B cell (primary cell): ENCODE data around the gene RPL35. TPM values are rescaled to one million over a fixed set of nuclear protein-coding genes. Genes with fewer than 3 reads are reported as not detected.

Source experiments
- ATAC-seq: fragments of 200-7000 bp; cut with Tn5 transposase; one replicate; pipeline ENCODE4 v1.10.0; 2021; ENCODE audit warnings: low read depth, mild to moderate bottlenecking, moderate number of reproducible peaks, moderate library complexity
- CTCF ChIA-PET: fragments of 350-600 bp; sonication (Branson Sonifier 250); formaldehyde crosslinking; loops from one replicate; lab custom pipeline; 2021; ENCODE audit warnings: antibody characterized with exemption, inconsistent platforms; lab: Charles Lee
- POLR2A ChIA-PET: fragments of 350-600 bp; sonication (Branson Sonifier 250); formaldehyde crosslinking; loops from one replicate; lab custom pipeline; 2021; ENCODE audit warnings: antibody characterized with exemption; lab: Charles Lee
- DNase-seq: peaks from one replicate; pipeline ENCODE4 v3.0.0; 2013
- H2AFZ ChIP-seq: 2 replicates; pipeline ENCODE4 v1.6.1; 2012; ENCODE audit warnings: mild to moderate bottlenecking, low read depth, low read length; ENCODE audit not compliant: insufficient read depth, poor library complexity, severe bottlenecking
- H3K27ac ChIP-seq, 2 donors: 1 replicate in 1 of 2; 2 replicates in 1 of 2; pipeline ENCODE4 v1.5.1; 2012 to 2013; ENCODE audit warnings: low read length in 2 of 2, mild to moderate bottlenecking in 2 of 2, moderate library complexity in 1 of 2
- H3K27me3 ChIP-seq, 4 experiments: fragments of 200-600 bp in 1 of 4; sonication (generic) in 1 of 4; replicated peaks in 1 of 4; 1 replicate in 2 of 4; 2 replicates in 2 of 4; pipeline versions ENCODE4 v1.6.1 to v1.7.0; 2013 to 2016; ENCODE audit warnings: low read length in 3 of 4, mild to moderate bottlenecking in 2 of 4, mixed read lengths in 1 of 4, moderate library complexity in 1 of 4; ENCODE audit not compliant: insufficient read depth in 4 of 4, control insufficient read depth in 3 of 4; ENCODE audit errors: control extremely low read depth in 1 of 4
- H3K36me3 ChIP-seq, 2 experiments: replicated peaks in 1 of 2; 1 replicate in 1 of 2; 2 replicates in 1 of 2; pipeline versions ENCODE4 v1.6.1 to v1.7.1; 2013; ENCODE audit warnings: low read length in 1 of 2; ENCODE audit not compliant: insufficient read depth in 2 of 2, control insufficient read depth in 1 of 2; ENCODE audit errors: control extremely low read depth in 1 of 2, extremely low read depth in 1 of 2
- H3K4me1 ChIP-seq, 2 donors: fragments of 200-600 bp in 1 of 2; sonication (generic) in 1 of 2; 1 replicate in 1 of 2; 2 replicates in 1 of 2; pipeline versions ENCODE4 v1.5.1 to v1.6.1; 2013 to 2017; ENCODE audit warnings: low read length in 2 of 2; ENCODE audit not compliant: control insufficient read depth in 2 of 2, insufficient read depth in 2 of 2
- H3K4me2 ChIP-seq: replicated peaks from 2 replicates; pipeline ENCODE3; 2012; ENCODE audit warnings: mild to moderate bottlenecking, low read depth, low read length; ENCODE audit not compliant: poor library complexity, severe bottlenecking
- H3K4me3 ChIP-seq, 5 experiments: fragments of 200-600 bp in 1 of 5; sonication (generic) in 1 of 5; 1 replicate in 3 of 5; 2 replicates in 2 of 5; pipeline versions ENCODE4 v1.5.1 to v1.7.0; 2011 to 2016; ENCODE audit warnings: low read length in 4 of 5, mild to moderate bottlenecking in 4 of 5, low read depth in 2 of 5, control low read depth in 1 of 5, moderate library complexity in 1 of 5; ENCODE audit not compliant: insufficient read depth in 1 of 5; ENCODE audit errors: control extremely low read depth in 1 of 5, extremely low read depth in 1 of 5
- H3K79me2 ChIP-seq: fragments of 200-600 bp; sonication (generic); one replicate; pipeline ENCODE4 v1.6.0; 2016; ENCODE audit warnings: low read length; ENCODE audit not compliant: control insufficient read depth, insufficient read depth
- H3K9ac ChIP-seq: fragments of 200-600 bp; sonication (generic); 2 replicates; pipeline ENCODE4 v1.6.1; 2017; ENCODE audit warnings: mild to moderate bottlenecking, low read length, moderate library complexity
- H3K9me3 ChIP-seq, 3 donors: one replicate each; pipeline versions ENCODE4 v1.6.1 to v1.7.1; 2013; ENCODE audit warnings: low read length in 2 of 3; ENCODE audit not compliant: control insufficient read depth in 2 of 3, insufficient read depth in 1 of 3; ENCODE audit errors: control extremely low read depth in 1 of 3
- H4K20me1 ChIP-seq: 2 replicates; pipeline ENCODE4 v1.6.0; 2012; ENCODE audit warnings: mild to moderate bottlenecking, low read length; ENCODE audit not compliant: insufficient read depth, control insufficient read depth, poor library complexity, severe bottlenecking
- H3K27ac Mint-ChIP-seq: one replicate; pipeline ENCODE4 v1.8.0; 2021; ENCODE audit warnings: mixed read lengths
- H3K27me3 Mint-ChIP-seq: one replicate; pipeline ENCODE4 v1.8.0; 2021; ENCODE audit warnings: mixed read lengths
- H3K4me1 Mint-ChIP-seq: one replicate; pipeline ENCODE4 v1.8.0; 2021; ENCODE audit warnings: mixed read lengths
- H3K4me3 Mint-ChIP-seq: one replicate; pipeline ENCODE4 v1.8.0; 2021; ENCODE audit warnings: mixed read lengths
- H3K9me3 Mint-ChIP-seq: one replicate; pipeline ENCODE4 v1.8.0; 2022; ENCODE audit warnings: mixed read lengths; ENCODE audit not compliant: insufficient read depth
- EZH2 ChIP-seq: IDR thresholded peaks from 2 replicates; pipeline ENCODE4 v1.6.1; 2012; ENCODE audit warnings: borderline replicate concordance, low read depth, mild to moderate bottlenecking, moderate library complexity, low read length; ENCODE audit not compliant: insufficient read depth, poor library complexity, severe bottlenecking
- WGBS: methylation state at CpG from one replicate; pipeline ENCODE4 v1.1.5; 2013; ENCODE audit warnings: missing lambda C conversion rate; ENCODE audit not compliant: insufficient coverage; 5-methylcytosine and 5-hydroxymethylcytosine counted together
- intact Hi-C: fragments of 100-400 bp; cut with micrococcal nuclease; formaldehyde crosslinking; loops from one replicate; pipeline ENCODE4 v1.10.0; 2022
- polyA plus RNA-seq: library from polyadenylated mRNA; depleted of rRNA; stranded (reverse); fragments of >200 nt; gene quantifications from 2 replicates; pipeline ENCODE4 v1.2.3, GENCODE V29; 2012
- total RNA-seq, 2 donors: library from RNA; stranded (reverse); fragments of 120-200 nt in 1 of 2; gene quantifications; 1 replicate in 1 of 2; 2 replicates in 1 of 2; pipeline versions ENCODE4 v1.2.3 to v1.2.4, GENCODE V29; 2013 to 2022
- TF ChIP-seq, protein P1 (sequence below): fragments of 200-600 bp; IDR thresholded peaks from one replicate; pipeline ENCODE4 v1.8.0; 2022; ENCODE audit warnings: antibody characterized with exemption, mild to moderate bottlenecking

Gene RPL35
- total and polyA plus RNA-seq, 2 donors (not counting 1 experiment from before 2014, with no cell fraction given), result 1,609 to 3,858 TPM

DNA sequence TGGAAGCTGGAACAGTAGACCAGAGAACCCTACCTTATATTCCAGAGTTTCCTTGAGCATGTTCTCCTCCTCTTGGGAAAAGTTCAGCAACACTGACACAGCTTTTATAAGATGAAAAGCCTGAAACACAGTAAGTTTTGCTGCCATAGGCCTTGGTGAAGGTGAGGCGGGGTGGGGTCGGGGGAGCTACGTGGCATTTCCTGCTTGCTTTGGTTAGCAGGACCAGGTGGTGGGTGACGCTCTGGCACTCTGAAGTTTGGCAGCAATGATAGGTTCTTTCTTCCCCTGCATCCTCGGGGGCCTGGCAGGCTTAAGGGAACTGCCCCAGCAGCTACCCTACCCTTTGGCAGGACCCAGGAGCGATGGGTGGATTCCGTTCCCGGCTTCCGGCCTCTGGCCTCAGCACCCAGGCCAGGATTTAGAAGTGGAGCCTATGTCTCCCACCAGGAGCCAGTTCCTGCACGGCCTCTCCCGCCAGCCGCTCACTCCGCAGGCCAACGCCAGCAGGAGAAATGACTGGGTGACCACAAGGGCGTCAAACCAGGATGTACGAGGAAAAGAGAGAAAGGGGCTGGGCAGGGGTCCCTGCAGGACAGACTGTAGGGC, 19.5 kb upstream of the RPL35 start:
- H3K36me3 ChIP-seq, result peaks cover 0 to 73% of the 10 kb centered on the region in 2 experiments
- Mint-ChIP-seq H3K27me3 (no peaks in the 10 kb centered on the region), H3K4me1 (no peaks in the 10 kb centered on the region), H3K27ac (no peak overlapping the region), H3K4me3 (no peak overlapping the region), H3K9me3 (no peaks in the 10 kb centered on the region)
- intact Hi-C loops, result no loop called here
- no peak overlapping the region for H2AFZ ChIP-seq
- H4K20me1 ChIP-seq, result peaks cover 11% of the 10 kb centered on the region
- WGBS, result 89% methylated on average over 15 of the region's 16 CpGs
- CTCF ChIA-PET, result interaction anchor here (1.4 kb wide), 2 partner anchors 10 to 30 kb away, joined by 3 to 4 read pairs; no protein-coding TSS in a partner anchor
- H3K27ac ChIP-seq, result peak overlapping the region in 1 of 2 donors; percentile 15
- no peaks in the 10 kb centered on the region for H3K9me3 ChIP-seq
- DNase-seq (no peak), ATAC-seq (no peak)
- no peak overlapping the region for H3K4me3 ChIP-seq
- peaks cover 4% of the 10 kb centered on the region for H3K79me2 ChIP-seq
- POLR2A ChIA-PET, result no interaction called here
- TF ChIP-seq, protein P1, sequence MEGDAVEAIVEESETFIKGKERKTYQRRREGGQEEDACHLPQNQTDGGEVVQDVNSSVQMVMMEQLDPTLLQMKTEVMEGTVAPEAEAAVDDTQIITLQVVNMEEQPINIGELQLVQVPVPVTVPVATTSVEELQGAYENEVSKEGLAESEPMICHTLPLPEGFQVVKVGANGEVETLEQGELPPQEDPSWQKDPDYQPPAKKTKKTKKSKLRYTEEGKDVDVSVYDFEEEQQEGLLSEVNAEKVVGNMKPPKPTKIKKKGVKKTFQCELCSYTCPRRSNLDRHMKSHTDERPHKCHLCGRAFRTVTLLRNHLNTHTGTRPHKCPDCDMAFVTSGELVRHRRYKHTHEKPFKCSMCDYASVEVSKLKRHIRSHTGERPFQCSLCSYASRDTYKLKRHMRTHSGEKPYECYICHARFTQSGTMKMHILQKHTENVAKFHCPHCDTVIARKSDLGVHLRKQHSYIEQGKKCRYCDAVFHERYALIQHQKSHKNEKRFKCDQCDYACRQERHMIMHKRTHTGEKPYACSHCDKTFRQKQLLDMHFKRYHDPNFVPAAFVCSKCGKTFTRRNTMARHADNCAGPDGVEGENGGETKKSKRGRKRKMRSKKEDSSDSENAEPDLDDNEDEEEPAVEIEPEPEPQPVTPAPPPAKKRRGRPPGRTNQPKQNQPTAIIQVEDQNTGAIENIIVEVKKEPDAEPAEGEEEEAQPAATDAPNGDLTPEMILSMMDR, result no peak
- no peak for TF ChIP-seq EZH2
- no peak overlapping the region for H3K9ac ChIP-seq
- peaks cover 0 to 15% of the 10 kb centered on the region in 2 donors for H3K4me1 ChIP-seq
- H3K27me3 ChIP-seq, result no peaks in the 10 kb centered on the region
- H3K4me2 ChIP-seq, result no peak overlapping the region

DNA sequence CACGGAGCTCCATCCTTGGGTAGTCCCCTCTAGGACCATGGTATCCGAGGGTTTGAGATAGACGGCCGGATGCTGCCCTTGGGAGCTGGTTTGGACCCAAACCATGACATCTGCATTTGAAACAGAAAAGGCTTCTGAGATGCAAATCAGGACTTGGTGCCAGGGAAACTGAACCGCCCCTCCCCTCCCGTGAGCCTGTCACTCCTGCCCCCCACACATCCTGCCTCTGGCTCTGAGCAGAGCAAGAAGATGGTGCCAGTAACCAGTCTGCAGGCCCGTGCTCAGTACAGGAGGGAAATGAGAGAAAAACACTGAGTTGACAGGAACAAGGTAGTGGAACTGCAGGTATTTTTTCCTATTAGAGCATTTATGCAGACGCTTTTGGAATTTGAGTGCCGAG, 18.7 kb upstream of the RPL35 start:
- WGBS, result 58% methylated on average over 7 of the region's 9 CpGs
- ATAC-seq, result no peak
- CTCF ChIA-PET, result interaction anchor here (1.1 to 1.4 kb wide), 3 partner anchors 9 to 107 kb away, joined by 3 to 4 read pairs (median 3); no protein-coding TSS in a partner anchor

More for the DNA sequence above, 18.7 kb upstream of the RPL35 start:
- peaks cover 18% of the 10 kb centered on the region for H4K20me1 ChIP-seq
- Mint-ChIP-seq H3K27ac (no peak overlapping the region), H3K9me3 (no peaks in the 10 kb centered on the region), H3K27me3 (no peaks in the 10 kb centered on the region), H3K4me1 (no peaks in the 10 kb centered on the region), H3K4me3 (no peak overlapping the region)
- no peak overlapping the region for H3K4me2 ChIP-seq
- H3K27ac ChIP-seq, result peak overlapping the region in 1 of 2 donors; percentile 30
- peaks cover 0 to 15% of the 10 kb centered on the region in 2 donors for H3K4me1 ChIP-seq
- peaks cover 0 to 72% of the 10 kb centered on the region in 2 experiments for H3K36me3 ChIP-seq
- no peaks in the 10 kb centered on the region for H3K27me3 ChIP-seq
- H2AFZ ChIP-seq, result no peak overlapping the region
- no peaks in the 10 kb centered on the region for H3K9me3 ChIP-seq
- no peak for TF ChIP-seq EZH2
- TF ChIP-seq, protein P1, result no peak
- no peak overlapping the region for H3K4me3 ChIP-seq
- H3K79me2 ChIP-seq, result peaks cover 11% of the 10 kb centered on the region
- DNase-seq, result no peak
- intact Hi-C loops, result no loop called here
- no peak overlapping the region for H3K9ac ChIP-seq
- POLR2A ChIA-PET, result interaction anchor here (0.6 kb wide), 1 partner anchor 18 kb away, joined by 4 read pairs; no protein-coding TSS in a partner anchor
